Measurements from ENCODE around the gene JCAD.
A peak's percentile ranks its signal among the peaks of the same experiment; 100 is the strongest.

The JCAD gene, protein sequence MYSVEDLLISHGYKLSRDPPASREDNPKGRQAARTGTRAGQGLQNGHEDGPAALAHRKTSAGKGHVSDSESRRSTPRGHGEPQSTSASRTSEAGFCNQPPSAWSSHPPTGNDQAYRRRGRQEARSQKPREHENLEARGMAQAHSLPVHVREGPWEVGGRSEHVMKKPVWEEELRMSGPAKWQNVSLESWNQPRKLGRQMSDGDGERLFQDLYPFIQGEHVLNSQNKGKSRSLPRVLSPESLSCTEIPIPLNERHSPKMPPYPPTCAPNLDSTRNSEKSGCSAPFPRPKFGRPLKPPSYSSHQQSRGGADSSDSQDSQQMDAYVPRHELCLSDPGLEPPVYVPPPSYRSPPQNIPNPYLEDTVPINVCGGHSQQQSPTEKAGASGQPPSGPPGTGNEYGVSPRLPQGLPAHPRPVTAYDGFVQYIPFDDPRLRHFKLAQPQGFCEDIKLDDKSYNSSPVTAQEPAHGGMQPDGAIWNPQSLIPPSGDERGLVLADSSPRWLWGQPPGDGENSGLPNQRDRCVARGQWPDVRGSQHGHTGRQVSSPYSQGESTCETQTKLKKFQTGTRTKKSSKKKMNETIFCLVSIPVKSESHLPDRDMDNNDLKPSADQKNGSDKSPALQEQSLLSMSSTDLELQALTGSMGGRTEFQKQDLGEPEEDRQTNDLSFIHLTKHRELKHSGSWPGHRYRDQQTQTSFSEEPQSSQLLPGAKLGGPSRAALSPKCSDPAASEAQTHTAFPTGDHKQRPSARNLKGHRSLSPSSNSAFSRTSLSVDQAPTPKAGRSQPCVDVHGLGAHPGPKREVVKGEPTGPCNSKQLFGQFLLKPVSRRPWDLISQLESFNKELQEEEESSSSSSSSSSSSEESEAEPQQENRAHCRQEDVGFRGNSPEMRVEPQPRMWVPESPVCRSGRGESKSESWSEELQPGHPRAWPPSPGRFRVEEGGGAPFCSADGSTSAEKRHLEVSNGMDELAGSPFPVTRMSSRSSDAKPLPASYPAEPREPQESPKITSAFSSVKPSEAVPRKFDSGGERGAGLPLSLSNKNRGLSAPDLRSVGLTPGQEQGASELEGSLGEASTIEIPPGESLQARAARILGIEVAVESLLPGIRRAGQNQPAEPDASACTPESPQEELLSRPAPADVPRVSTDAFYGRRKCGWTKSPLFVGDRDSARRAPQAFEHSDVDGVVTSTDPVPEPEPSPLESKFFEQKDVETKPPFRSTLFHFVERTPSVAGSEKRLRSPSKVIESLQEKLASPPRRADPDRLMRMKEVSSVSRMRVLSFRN (N-terminal part only)

DNA sequence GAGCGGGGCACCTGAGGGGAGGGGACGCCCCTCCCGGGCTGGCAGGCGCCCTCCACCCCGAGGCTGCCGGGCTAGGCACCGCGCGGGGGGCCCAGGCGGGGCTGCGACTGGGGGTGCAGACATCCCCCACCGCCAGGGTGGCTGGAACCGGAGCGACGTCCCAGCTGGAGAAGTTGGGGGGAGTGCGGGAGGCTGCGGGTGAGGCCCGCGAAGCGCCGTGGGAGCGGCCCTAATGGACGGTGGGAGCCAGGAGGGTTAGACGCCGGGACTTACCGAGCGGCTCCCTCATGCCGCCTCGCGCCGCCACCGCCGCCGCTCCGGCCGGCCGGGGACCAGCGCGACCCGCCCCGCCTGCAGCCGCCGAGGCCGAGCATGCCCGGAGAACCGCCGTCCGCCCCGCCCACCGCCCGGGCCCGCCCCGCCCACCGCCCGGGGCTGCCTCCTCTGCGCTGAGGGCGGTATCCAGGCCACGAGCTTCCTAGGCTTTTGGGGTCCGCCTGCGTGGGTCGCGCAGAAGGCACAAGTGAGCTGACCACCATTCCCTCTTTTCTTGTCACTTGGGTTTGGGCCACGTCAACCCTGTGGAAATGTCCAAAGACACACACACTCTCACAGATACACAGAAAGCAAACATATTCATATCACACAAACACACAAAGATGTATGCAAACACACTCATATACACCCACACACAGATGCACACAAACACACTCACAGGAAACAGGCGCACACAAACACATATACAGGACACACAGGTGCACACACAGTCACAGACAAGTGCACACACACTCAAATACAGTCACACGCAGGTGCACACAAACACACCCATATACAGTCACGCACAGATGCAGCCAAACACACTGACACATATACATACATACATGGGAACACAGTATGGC, at the start of gene JCAD:
Gene JCAD (minus strand): TSS at position 378 of the 899 bp plus-strand sequence. CDS start 11,774 bp downstream, outside the sequence.
- no peak for FAIRE-seq

DNA sequence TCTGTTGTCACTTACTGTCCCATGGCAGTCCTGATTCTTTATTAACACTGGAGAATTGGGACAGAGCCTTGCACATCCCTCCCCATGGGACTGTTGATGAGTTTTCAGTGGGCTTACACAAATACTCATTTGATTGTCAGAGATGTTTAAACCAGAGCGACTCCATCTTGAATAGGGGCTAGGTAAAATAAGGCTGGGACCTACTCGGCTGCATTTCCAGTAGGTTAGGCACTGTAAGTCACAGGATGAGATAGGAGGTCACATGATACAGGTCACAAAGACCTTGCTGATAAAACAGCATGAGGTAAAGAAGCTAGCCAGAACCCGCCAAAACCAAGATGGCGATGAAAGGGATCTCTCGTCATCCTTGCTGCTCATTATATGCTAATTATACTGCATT, 47.6 kb upstream of the JCAD start:
- FAIRE-seq, result no peak

DNA sequence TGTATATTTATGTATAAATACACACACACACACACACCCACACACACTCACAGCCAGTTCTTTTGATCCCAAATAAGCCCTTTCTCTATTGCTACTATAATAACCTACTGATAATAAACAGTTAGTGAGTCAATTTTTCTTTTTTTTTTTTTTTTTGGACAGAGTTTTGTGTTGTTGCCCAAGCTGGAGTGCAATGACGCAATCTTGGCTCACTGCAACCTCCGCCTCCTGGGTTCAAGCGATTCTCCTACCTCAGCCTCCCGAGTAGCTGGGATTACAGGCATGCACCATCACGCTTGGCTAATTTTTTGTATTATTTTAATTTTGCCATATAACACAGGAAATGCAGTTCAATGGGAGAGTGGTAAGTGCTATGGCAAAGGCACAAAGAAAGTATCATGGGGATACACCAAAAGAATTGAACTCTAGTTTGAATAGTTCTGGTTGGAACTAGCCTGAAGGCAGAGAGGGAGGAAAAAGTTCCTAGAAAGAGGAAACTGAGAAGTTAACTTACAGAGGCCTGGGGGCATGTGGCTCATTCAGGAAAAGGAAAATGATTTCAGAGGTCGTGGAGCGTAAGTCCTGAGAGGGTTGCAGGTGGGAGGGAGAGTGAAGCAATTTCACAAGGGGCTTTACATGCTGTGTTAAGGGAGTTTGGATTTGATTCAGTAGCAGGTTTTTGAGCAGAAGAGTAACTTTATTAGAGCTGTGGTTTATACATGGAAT, 44.4 kb upstream of the JCAD start:
- FAIRE-seq, result no peak

- peak; percentile 5 for FAIRE-seq
Observed at GRCh38 chr10:30099706-30100105, 40.3 kb upstream of the JCAD start.

- FAIRE-seq, result no peak
Observed at GRCh38 chr10:30099101-30099500, 39.7 kb upstream of the JCAD start.

DNA sequence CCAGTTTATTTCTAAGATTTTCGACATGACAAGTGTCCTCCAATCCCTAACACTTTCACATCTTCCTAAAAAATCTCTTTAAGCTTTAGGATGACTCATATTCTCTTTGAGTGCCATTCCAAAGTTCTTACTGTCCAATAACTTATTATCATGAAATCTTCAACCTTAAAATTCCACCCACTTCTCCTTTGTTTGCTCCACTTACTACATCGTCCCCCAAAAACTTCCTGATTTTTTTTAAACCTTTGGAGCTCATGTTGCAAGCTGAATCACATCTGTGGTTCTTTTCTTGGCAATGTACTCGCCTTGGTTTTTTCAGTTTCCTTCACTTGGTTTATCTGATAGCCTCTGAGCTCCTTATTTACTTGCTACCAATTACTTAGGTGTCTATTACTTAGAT, 39.2 kb upstream of the JCAD start:
- FAIRE-seq, result no peak

DNA sequence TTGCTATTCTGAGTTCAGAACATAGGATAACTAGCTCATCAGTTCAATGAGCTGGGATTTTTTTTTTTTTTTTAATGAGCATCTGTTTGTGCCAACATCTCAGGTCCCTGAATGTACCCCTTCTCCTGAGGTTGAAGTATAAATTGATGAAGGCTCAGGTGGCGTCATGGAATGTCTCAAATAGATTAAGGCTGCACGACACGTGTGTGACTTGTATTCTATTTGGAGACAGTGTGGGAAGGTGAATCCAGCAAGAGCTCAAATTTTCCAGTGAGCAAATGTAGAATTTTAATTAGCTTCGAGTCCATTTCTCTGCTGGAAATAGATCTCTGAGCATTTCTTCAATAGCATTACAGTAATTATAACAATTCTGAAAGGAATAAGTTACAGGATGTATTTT, 37.2 kb upstream of the JCAD start:
- FAIRE-seq, result no peak

GRCh38 chr10:30095631-30096422, 36.4 kb upstream of the JCAD start:
- FAIRE-seq, result no peak

DNA sequence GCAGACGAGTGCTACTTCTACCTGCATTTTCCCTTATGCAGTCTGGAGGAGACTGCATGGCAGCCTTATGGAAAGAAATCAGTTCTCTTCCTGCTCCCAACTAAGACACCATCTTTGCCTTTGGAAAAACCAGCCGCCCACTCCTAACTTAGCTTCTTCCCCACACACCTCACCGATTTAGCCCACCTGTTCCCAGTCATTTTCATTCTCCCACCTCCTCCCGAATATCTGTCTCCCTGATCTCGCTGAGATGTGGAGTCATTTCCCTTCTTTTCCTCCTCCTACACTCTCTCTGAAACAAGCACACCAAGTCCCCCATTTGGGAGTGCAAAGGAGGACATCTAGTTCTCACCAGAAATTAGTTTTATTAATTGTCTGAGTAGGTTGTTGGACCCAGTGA, 35.2 kb upstream of the JCAD start:
- no peak for FAIRE-seq

DNA sequence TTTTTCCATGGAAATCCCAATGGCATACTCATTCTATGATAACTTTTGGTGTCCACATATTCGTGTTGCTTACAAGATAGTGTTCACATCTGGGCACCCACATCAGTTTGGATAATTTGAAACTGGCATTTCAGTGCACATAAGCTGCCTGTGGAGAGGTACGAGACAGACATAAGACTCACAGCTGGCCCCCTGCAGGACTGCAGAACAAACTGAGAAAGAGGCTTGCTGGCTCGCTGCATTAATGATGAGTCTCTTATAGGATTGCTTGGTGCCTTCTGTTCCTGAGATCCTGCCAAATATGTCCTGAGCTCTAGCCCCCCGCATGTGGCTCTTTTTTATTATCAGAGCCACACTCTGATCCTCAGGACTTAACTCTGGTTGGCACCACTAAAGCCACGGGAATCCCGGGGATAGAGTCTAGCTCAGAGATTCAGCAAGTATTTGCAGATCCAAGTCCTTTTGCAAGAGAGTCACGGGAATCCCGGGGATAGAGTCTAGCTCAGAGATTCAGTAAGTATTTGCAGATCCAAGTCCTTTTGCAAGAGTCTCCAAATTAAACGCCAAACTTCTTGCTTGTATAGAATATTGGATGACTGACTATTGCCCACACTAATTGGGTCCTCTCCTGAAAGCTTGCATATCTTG, 34.0 kb upstream of the JCAD start:
- no peak for FAIRE-seq

GRCh38 chr10:30092151-30092790, 32.9 kb upstream of the JCAD start:
- no peak for FAIRE-seq

GRCh38 chr10:30091136-30091535, 31.8 kb upstream of the JCAD start:
- no peak for FAIRE-seq

DNA sequence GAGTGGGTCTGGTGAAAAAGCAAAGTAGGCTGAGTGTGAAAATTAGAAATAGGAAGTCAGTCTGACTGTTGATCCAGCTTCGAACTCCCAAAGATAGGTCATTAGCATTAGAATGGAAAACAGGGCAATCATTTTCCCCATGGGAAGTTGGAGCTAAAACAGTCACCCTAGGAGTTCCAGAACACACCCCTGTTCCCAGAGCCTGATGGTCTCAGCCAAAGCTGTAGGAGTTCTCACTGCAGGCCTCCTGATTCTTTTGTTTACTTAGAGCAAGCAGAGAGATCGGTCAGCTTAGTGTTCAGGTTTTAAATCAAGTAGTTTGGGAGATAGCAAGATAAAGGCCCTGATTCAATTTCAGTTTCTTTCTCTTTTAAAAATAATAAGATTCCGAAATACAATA, 28.8 kb upstream of the JCAD start:
- FAIRE-seq, result no peak

DNA sequence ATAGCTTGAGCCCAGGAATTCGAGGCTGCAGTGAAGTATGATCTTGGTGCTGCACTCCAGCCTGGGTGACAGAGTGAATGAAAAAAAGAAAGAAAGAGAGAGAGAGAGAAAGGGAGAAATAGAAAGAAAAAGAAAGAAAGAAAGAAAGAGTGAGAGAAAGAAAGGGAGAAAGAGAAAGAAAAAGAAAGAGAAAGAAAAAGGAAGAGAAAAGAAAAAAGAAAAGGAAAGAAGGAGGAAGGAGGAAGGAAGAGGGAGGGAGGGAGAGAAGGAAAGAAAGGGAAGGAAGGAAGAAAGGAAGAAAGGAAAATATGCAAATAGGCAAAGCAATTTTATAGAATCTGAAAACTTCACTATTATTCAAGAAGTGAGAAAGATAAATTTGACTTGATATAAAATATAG, 24.5 kb upstream of the JCAD start:
- FAIRE-seq, result no peak

DNA sequence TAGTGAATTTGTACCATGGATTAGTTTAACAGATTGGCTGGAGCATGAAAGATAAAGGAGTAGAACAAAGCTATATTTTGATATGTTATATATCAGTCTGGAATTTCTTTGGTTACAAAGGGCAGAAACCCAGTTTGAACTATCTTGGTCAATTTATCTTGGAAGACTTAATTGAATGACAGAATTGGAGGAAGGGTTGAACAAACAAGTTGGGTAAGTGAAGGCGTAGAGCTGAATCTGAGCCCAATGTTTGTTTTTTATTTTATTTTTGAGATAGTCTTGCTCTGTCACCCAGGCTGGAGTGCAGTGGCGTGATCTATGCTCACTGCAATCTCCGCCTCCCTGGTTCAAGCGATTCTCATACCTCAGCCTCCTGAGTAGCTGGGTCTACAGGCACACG, 21.8 kb upstream of the JCAD start:
- no peak for FAIRE-seq

- no peak for FAIRE-seq
Observed at GRCh38 chr10:30080161-30080560, 20.8 kb upstream of the JCAD start.

- no peak for FAIRE-seq
Observed at GRCh38 chr10:30079408-30079807, 20.0 kb upstream of the JCAD start.

DNA sequence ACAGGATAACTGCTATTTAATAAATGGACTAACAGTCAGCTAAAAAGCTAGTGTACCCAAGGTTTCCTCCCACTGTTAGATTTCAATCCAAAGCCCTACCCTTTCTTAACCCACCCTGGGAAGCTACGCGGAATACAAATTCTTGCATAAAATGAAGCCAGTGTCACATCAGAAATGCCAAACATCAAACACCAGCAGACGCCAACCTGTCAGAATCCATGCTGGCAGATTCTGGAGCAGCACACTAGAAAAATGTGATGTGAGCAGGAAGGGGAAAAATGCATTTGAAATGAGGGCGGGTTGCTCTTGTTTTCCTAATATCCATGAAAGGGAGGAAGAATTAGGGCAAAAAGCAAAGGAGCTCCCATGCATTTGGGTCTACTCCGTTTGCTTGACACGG, 16.1 kb upstream of the JCAD start:
- no peak for FAIRE-seq

DNA sequence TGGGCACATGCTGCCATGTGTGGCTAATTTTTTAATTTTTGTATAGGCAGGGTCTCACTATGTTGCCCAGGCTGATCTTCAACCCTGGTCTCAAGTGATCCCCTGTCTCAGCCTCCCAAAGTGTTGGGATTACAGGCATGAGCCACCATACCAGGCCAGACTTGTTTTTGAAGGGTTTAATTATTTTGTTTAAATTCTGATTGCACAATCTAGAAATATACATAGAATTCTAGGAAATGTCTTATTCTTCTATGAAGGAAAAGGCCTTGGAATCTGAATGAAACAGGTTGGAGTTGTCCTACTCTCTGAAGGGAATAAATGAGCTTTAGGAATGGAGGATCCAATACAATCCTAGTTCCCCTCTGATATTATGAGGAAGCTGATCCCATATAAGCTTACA, 15.5 kb upstream of the JCAD start:
- FAIRE-seq, result no peak

DNA sequence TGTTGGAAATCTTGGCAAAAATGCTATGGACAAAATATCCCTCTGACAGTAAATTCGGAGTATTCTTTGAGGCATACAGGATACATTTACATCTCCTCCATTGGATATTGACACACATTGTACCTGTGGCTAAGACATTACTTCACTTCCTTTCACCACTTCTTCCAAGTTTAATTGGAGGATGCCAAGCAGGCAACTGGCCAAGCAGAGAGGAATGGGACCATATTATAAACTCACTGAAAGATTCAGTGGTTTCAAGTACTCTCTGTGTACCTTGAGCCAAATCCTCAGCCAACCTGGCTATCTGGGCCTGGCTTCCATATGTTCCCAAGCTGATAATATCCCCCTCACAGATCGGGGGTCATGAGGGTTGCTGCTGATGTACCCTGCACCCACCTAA, 14.7 kb upstream of the JCAD start:
- FAIRE-seq, result no peak
